A549 (cell line): ENCODE measurements around the gene DMXL2. TPM values are rescaled to one million over a fixed set of nuclear protein-coding genes. Genes with fewer than 3 reads are reported as not detected.
"Not testable (repeated sequence)": the region's sequence is repeated elsewhere in the genome, so short reads cannot be mapped to it uniquely, and the experiment has no call there.

Experiments used
- ATAC-seq, 2 experiments: fragments of 200-7000 bp in 1 of 2; fragments of >200 bp in 1 of 2; cut with Nextera tagmentation in 1 of 2; cut with Tn5 transposase in 1 of 2; 3 replicates each; pipeline versions ENCODE4 v1.8.0 to v1.9.1; 2018 to 2020; ENCODE audit warnings: mild to moderate bottlenecking in 1 of 2, moderate library complexity in 1 of 2
- CTCF ChIA-PET: fragments of 300-600 bp; sonication (Branson Sonifier 250); formaldehyde crosslinking; extraction: SDS; loops from one replicate; lab custom pipeline; 2021; ENCODE audit warnings: antibody characterized with exemption, inconsistent platforms; lab: Yijun Ruan, JAX
- POLR2A ChIA-PET: fragments of 350-600 bp; formaldehyde crosslinking; extraction: SDS; loops from one replicate; lab custom pipeline; 2021; ENCODE audit warnings: antibody characterized with exemption, inconsistent platforms; lab: Yijun Ruan, JAX
- DNase-seq, 2 experiments: peaks; one replicate each; pipeline versions ENCODE4 v3.0.0 to v3.0.0-alpha.2; 2011 to 2016; ENCODE audit warnings: low read depth in 1 of 2, low spot score in 1 of 2
- FAIRE-seq: peaks from 2 replicates; lab custom pipeline; 2011; peaks lifted over from hg19 to GRCh38; lab: Jason Lieb, UNC
- H3K27ac ChIP-seq, 2 experiments: fragments of >200 bp; sonication (Bioruptor Twin); formaldehyde crosslinking; 3 replicates each; pipeline ENCODE4 v1.5.1; 2016 to 2017
- H3K4me1 ChIP-seq: fragments of >200 bp; sonication (Bioruptor Twin); formaldehyde crosslinking; 3 replicates; pipeline ENCODE4 v1.6.1; 2016
- H3K4me2 ChIP-seq: fragments of >200 bp; sonication (Bioruptor Twin); formaldehyde crosslinking; 3 replicates; pipeline ENCODE4 v1.6.1; 2016
- H3K4me3 ChIP-seq: fragments of >200 bp; sonication (Bioruptor Twin); formaldehyde crosslinking; 3 replicates; pipeline ENCODE4 v1.5.1; 2016
- H3K9me3 ChIP-seq: fragments of >200 bp; sonication (Bioruptor Twin); formaldehyde crosslinking; 3 replicates; pipeline ENCODE4 v1.6.1; 2016
- ATOH8 ChIP-seq: fragments of 250-450 bp; sonication (Bioruptor Pico); IDR thresholded peaks from 2 replicates; pipeline ENCODE4 v1.5.0; 2020; ENCODE audit warnings: low read depth, mild to moderate bottlenecking, moderate library complexity
- CBX2 ChIP-seq: fragments of 200-600 bp; sonication (generic); IDR thresholded peaks from 2 replicates; pipeline ENCODE4 v1.6.1; 2016; ENCODE audit warnings: low read depth, mild to moderate bottlenecking, borderline replicate concordance
- CBX8 ChIP-seq: fragments of 200-600 bp; sonication (generic); IDR thresholded peaks from 2 replicates; pipeline ENCODE4 v1.6.1; 2016
- CEBPB ChIP-seq, 2 experiments: fragments of >200 bp in 1 of 2; sonication (Bioruptor Twin) in 1 of 2; formaldehyde crosslinking in 1 of 2; IDR thresholded peaks; 2 replicates each; pipeline ENCODE4 v1.6.1; 2012 to 2016
- CTCF ChIP-seq: fragments of >200 bp; sonication (Bioruptor Twin); formaldehyde crosslinking; IDR thresholded peaks from 3 replicates; pipeline ENCODE4 v1.5.1; 2016
- EHMT2 ChIP-seq: fragments of 200-600 bp; sonication (generic); IDR thresholded peaks from 2 replicates; pipeline ENCODE4 v1.6.1; 2016; ENCODE audit warnings: antibody characterized with exemption, low read depth, mild to moderate bottlenecking, moderate library complexity
- EP300 ChIP-seq, 2 experiments: fragments of >200 bp; sonication (Bioruptor Twin); formaldehyde crosslinking; IDR thresholded peaks; 2 replicates in 1 of 2; 3 replicates in 1 of 2; pipeline ENCODE4 v1.6.1; 2016 to 2017
- ESRRA ChIP-seq: fragments of 150-350 bp; IDR thresholded peaks from 2 replicates; pipeline ENCODE4 v1.6.1; 2014; ENCODE audit warnings: mild to moderate bottlenecking, low read length, borderline replicate concordance
- FOSB ChIP-seq: fragments of 250-450 bp; sonication (Bioruptor Pico); IDR thresholded peaks from 2 replicates; pipeline ENCODE4 v1.5.0; 2020; ENCODE audit warnings: mild to moderate bottlenecking, moderate library complexity
- FOXS1 ChIP-seq: fragments of 250-450 bp; sonication (Bioruptor Pico); IDR thresholded peaks from 2 replicates; pipeline ENCODE4 v1.5.0; 2020; ENCODE audit warnings: mild to moderate bottlenecking, moderate library complexity
- HOXB13 ChIP-seq: fragments of 250-450 bp; sonication (Bioruptor Pico); IDR thresholded peaks from 2 replicates; pipeline ENCODE4 v1.5.0; 2020; ENCODE audit warnings: low read depth, mild to moderate bottlenecking, moderate library complexity
- HOXB5 ChIP-seq: fragments of 250-450 bp; sonication (Bioruptor Pico); IDR thresholded peaks from 2 replicates; pipeline ENCODE4 v1.5.0; 2020; ENCODE audit warnings: mild to moderate bottlenecking, moderate library complexity
- JUN ChIP-seq, 2 experiments: fragments of >200 bp; sonication (Bioruptor Twin); formaldehyde crosslinking; IDR thresholded peaks; 2 replicates in 1 of 2; 3 replicates in 1 of 2; pipeline ENCODE4 v1.6.1; 2016 to 2017
- JUNB ChIP-seq: fragments of >200 bp; sonication (Bioruptor Twin); formaldehyde crosslinking; IDR thresholded peaks from 2 replicates; pipeline ENCODE4 v1.6.1; 2016
- KDM1A ChIP-seq: fragments of 200-600 bp; sonication (generic); IDR thresholded peaks from 2 replicates; pipeline ENCODE4 v1.6.1; 2016; ENCODE audit warnings: low read depth, mild to moderate bottlenecking
- NFE2L2 ChIP-seq: fragments of 150-350 bp; conservative IDR thresholded peaks from 2 replicates; pipeline ENCODE4 v1.6.1; 2014; ENCODE audit warnings: low read length
- PHF8 ChIP-seq: fragments of 200-600 bp; sonication (generic); IDR thresholded peaks from 2 replicates; pipeline ENCODE4 v1.6.1; 2016; ENCODE audit warnings: low read depth, mild to moderate bottlenecking, antibody characterized with exemption, moderate library complexity, borderline replicate concordance
- RAD21 ChIP-seq, 2 experiments: fragments of >200 bp in 1 of 2; sonication (Bioruptor Twin) in 1 of 2; formaldehyde crosslinking in 1 of 2; IDR thresholded peaks in 1 of 2; conservative IDR thresholded peaks in 1 of 2; 2 replicates in 1 of 2; 3 replicates in 1 of 2; pipeline ENCODE4 v1.6.1; 2012 to 2018; ENCODE audit warnings: inconsistent platforms in 1 of 2
- REST ChIP-seq: fragments of 200-600 bp; sonication (generic); IDR thresholded peaks from 2 replicates; pipeline ENCODE4 v1.6.1; 2016; ENCODE audit warnings: antibody characterized with exemption, mild to moderate bottlenecking, moderate library complexity
- RFX5 ChIP-seq: fragments of 450-650 bp; IDR thresholded peaks from 2 replicates; pipeline ENCODE4 v1.7.1; 2014; ENCODE audit warnings: antibody characterized with exemption, mild to moderate bottlenecking, moderate library complexity
- SMC3 ChIP-seq: fragments of >200 bp; sonication (Bioruptor Twin); formaldehyde crosslinking; IDR thresholded peaks from 3 replicates; pipeline ENCODE4 v1.6.1; 2018; ENCODE audit warnings: inconsistent platforms
- WGBS: methylation state at CpG from one replicate; pipeline ENCODE4 v1.1.6; 2017; ENCODE audit errors: missing lambda C conversion rate; 5-methylcytosine and 5-hydroxymethylcytosine counted together
- polyA plus RNA-seq, 4 experiments: library from polyadenylated mRNA; depleted of rRNA in 3 of 4; stranded (reverse); fragments of >200 nt; fragmentation: RNase III in 1 of 4; extraction: RNeasy Plus Mini Kit Qiagen cat#74134 plus additional on column Dnase treatment in 1 of 4; gene quantifications; 2 replicates in 3 of 4; 3 replicates in 1 of 4; pipeline ENCODE4 v1.2.3, GENCODE V29; 2011 to 2017

The DMXL2 gene
- polyA plus RNA-seq, 2 of the 4 experiments (the other 2 are of a cell fraction) = 25.6 to 50.9 TPM

GRCh38 chr15:51649659-51650521, 27.3 kb upstream of the DMXL2 start:
- FAIRE-seq = peak; percentile 100

GRCh38 chr15:51648643-51649042, 26.1 kb upstream of the DMXL2 start:
- ATAC-seq, FAIRE-seq, H3K4me2 ChIP-seq, H3K27ac ChIP-seq, H3K4me3 ChIP-seq, DNase-seq, H3K4me1 ChIP-seq, H3K9me3 ChIP-seq, POLR2A ChIA-PET: not testable (repeated sequence)
- WGBS = 47% methylated on average over 4 of the region's 4 CpGs
- CTCF ChIA-PET = interaction anchor here (0.6 to 15.5 kb wide), 10 partner anchors 10 to 579 kb away, joined by 3 to 597 read pairs (median 10); no protein-coding TSS in a partner anchor

More at GRCh38 chr15:51649659-51650521, 27.3 kb upstream of the DMXL2 start:
- no peak overlapping the region for H3K4me3 ChIP-seq
- ChIA-PET POLR2A (interaction anchor here (0.6 to 1.4 kb wide), 3 partner anchors 126 to 322 kb away, joined by 3 to 15 read pairs (median 3); partner anchors contain the start of gene LEO1), CTCF (interaction anchor here (0.6 to 15.5 kb wide), 89 partner anchors 9 to 1021 kb away, joined by 3 to 597 read pairs (median 4); partner anchors contain the start of genes DMXL2, LEO1, LYSMD2 and SCG3)
- no peaks in the 10 kb centered on the region for H3K9me3 ChIP-seq
- peak; percentile 96 to 99 for ATAC-seq
- TF ChIP-seq CTCF = peak; percentile 98
- no peak for TF ChIP-seq ESRRA
- TF ChIP-seq SMC3 = peak; percentile 93
- TF ChIP-seq NFE2L2 = no peak
- TF ChIP-seq RAD21 (conservative IDR thresholded peaks at IDR 0.05 in 1 of 2, IDR thresholded peaks at IDR 0.05 in 1 of 2) = peak; percentile 97 to 99
- no peaks in the 10 kb centered on the region for H3K4me1 ChIP-seq
- 22% methylated on average over 4 of the region's 4 CpGs for WGBS
- no peak overlapping the region for H3K4me2 ChIP-seq
- peak; percentile 75 to 85 for DNase-seq
- no peak overlapping the region for H3K27ac ChIP-seq

- CTCF ChIA-PET = interaction anchor here (0.6 to 15.5 kb wide), 4 partner anchors 10 to 269 kb away, joined by 3 to 597 read pairs (median 33); no protein-coding TSS in a partner anchor
- H3K9me3 ChIP-seq, H3K4me1 ChIP-seq, H3K27ac ChIP-seq, H3K4me2 ChIP-seq, POLR2A ChIA-PET, ATAC-seq, DNase-seq, FAIRE-seq, H3K4me3 ChIP-seq: not testable (repeated sequence)
- WGBS = 38% methylated on average over 1 of the region's 1 CpG
Observed at GRCh38 chr15:51648101-51648500, 25.5 kb upstream of the DMXL2 start.

- Histone ChIP-seq H3K4me2 (no peak overlapping the region), H3K4me3 (no peak overlapping the region), H3K4me1 (no peaks in the 10 kb centered on the region; the same call in 2 of the 3 replicates), H3K27ac (no peak overlapping the region), H3K9me3 (no peaks in the 10 kb centered on the region)
- TF ChIP-seq EHMT2 = no peak
- TF ChIP-seq FOXS1 (CRISPR knock-in tag) = no peak
- no peak for TF ChIP-seq EP300 (IDR thresholded peaks at IDR 0.05)
- no peak for TF ChIP-seq JUN (IDR thresholded peaks at IDR 0.05)
- no peak for TF ChIP-seq RFX5
- TF ChIP-seq RAD21 (conservative IDR thresholded peaks at IDR 0.05 in 1 of 2, IDR thresholded peaks at IDR 0.05 in 1 of 2) = no peak
- TF ChIP-seq REST = no peak
- TF ChIP-seq HOXB5 (CRISPR knock-in tag) = no peak
- no peak for TF ChIP-seq HOXB13 (CRISPR knock-in tag)
- no peak for TF ChIP-seq CBX2
- TF ChIP-seq PHF8 = no peak
- no peak for TF ChIP-seq FOSB (CRISPR knock-in tag)
- no peak for TF ChIP-seq JUNB
- TF ChIP-seq ATOH8 (CRISPR knock-in tag) = no peak
- no peak for TF ChIP-seq CBX8
- no peak for TF ChIP-seq CEBPB (IDR thresholded peaks at IDR 0.05)
- no peak for TF ChIP-seq KDM1A
- 45% methylated on average over 3 of the region's 3 CpGs for WGBS
- DNase-seq (no peak), ATAC-seq (no peak), FAIRE-seq (no peak)
- ChIA-PET POLR2A (no interaction called here), CTCF (interaction anchor here (0.5 to 15.5 kb wide), 6 partner anchors 9 to 159 kb away, joined by 3 to 597 read pairs (median 3); no protein-coding TSS in a partner anchor)
Observed at GRCh38 chr15:51647128-51647562, 24.6 kb upstream of the DMXL2 start.
